ENCODE data around the gene TRIM54. TPM values are rescaled to one million over a fixed set of nuclear protein-coding genes. Genes with fewer than 3 reads are reported as not detected.
A peak's percentile ranks its signal among the peaks of the same experiment; 100 is the strongest.

Gene TRIM54
- total and polyA plus RNA-seq, 2 of the 8 experiments (the other 6 are each of a cell fraction or from before 2014, with no cell fraction given) = 3.9 to 5.8 TPM

DNA sequence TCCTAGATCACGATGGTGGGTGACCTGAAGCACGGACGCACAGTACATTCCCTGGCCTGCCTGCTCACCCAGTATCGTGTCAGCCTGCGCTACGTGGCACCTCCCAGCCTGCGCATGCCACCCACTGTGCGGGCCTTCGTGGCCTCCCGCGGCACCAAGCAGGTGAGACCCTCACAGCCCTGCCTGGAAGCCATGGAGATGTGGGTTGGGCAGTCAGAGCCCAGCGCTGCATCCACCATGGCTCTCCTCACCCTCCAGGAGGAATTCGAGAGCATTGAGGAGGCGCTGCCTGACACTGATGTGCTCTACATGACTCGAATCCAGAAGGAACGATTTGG, 39.6 kb upstream of the TRIM54 start:
- Histone ChIP-seq H3K18ac (ENCODE audit: extremely low read depth, low read length) (no peak overlapping the region), H2AFZ (ENCODE audit: low read length) (no peak overlapping the region), H2AK5ac (ENCODE audit: low read depth, low read length) (no peak overlapping the region), H2BK20ac (ENCODE audit: low read length) (no peak overlapping the region), H3K27ac (ENCODE audit: low read depth, low read length) (no peak overlapping the region), H3K27me3 (replicated peaks in 1 of 4; ENCODE audit: control insufficient read depth in 3 of 4, extremely low read depth in 1 of 4, insufficient read depth in 3 of 4, low read length in 3 of 4) (no peaks in the 10 kb centered on the region), H3K9ac (replicated peaks in 1 of 4; ENCODE audit: extremely low read depth in 1 of 4, low read depth in 3 of 4, low read length in 3 of 4) (no peak overlapping the region), H2BK15ac (ENCODE audit: low read length) (no peak overlapping the region), H3K4me3 (ENCODE audit: extremely low read depth in 1 of 4, insufficient read depth in 2 of 4, low read depth in 3 of 4, low read length in 4 of 4) (no peak overlapping the region), H2BK120ac (replicated peaks; ENCODE audit: low read depth, low read length) (no peak overlapping the region), H3K56ac (replicated peaks; ENCODE audit: insufficient read length, low read depth, low read length) (no peak overlapping the region), H4K5ac (ENCODE audit: insufficient read length, low read depth, low read length) (no peak overlapping the region), H3K79me1 (ENCODE audit: low read depth, low read length) (no peaks in the 10 kb centered on the region), H3K14ac (ENCODE audit: insufficient read length) (no peak overlapping the region), H4K8ac (ENCODE audit: extremely low read depth, insufficient read depth, low read length) (no peak overlapping the region), H3K9me3 (ENCODE audit: insufficient read depth in 2 of 2, low read depth in 1 of 2, low read length in 1 of 2) (no peaks in the 10 kb centered on the region), H2BK12ac (ENCODE audit: low read depth, low read length) (no peak overlapping the region), H3K23me2 (ENCODE audit: low read depth, low read length) (no peaks in the 10 kb centered on the region), H3K4me2 (ENCODE audit: insufficient read depth in 1 of 2, low read depth in 2 of 2, low read length in 2 of 2) (no peak overlapping the region), H3K4me1 (replicated peaks in 1 of 4; ENCODE audit: control insufficient read depth in 3 of 4, insufficient read depth in 4 of 4, low read length in 3 of 4) (no peaks in the 10 kb centered on the region), H2BK5ac (ENCODE audit: low read depth, low read length) (no peak overlapping the region), H3K23ac (ENCODE audit: insufficient read length) (no peak overlapping the region), H4K20me1 (replicated peaks in 1 of 2; ENCODE audit: control insufficient read depth in 1 of 2, insufficient read depth in 2 of 2, low read length in 2 of 2) (peaks cover 4 to 18% of the 10 kb centered on the region in 2 experiments), H3K79me2 (ENCODE audit: control insufficient read depth in 1 of 2, insufficient read depth in 2 of 2, low read length in 2 of 2) (no peaks in the 10 kb centered on the region), H4K91ac (replicated peaks; ENCODE audit: insufficient read length, low read length) (no peak overlapping the region), H3K4ac (replicated peaks; ENCODE audit: insufficient read length, low read depth, low read length) (no peak overlapping the region), H3K36me3 (ENCODE audit: control insufficient read depth in 2 of 4, insufficient read depth in 4 of 4, low read length in 3 of 4) (peaks cover 51 to 71% (median 69%) of the 10 kb centered on the region in 4 experiments)
- TF ChIP-seq TAF7 (optimal IDR thresholded peaks at IDR 0.05; ENCODE audit: borderline replicate concordance, low read depth, low read length) (no peak), POLR2AphosphoS5 (IDR thresholded peaks at IDR 0.05; ENCODE audit: low read depth, low read length) (0 out of 2 replicates have a peak, but pooled peaks have one; percentile 21)
- CTCF ChIA-PET (ENCODE audit: partially characterized antibody) = interaction anchor here (1.2 to 3.9 kb wide), 8 partner anchors 9 to 129 kb away, joined by 3 to 32 read pairs (median 8); partner anchors contain the start of gene TRIM54
- no peak for FAIRE-seq
- 99% methylated on average over 16 of the region's 16 CpGs; no CpG with 5 or more reads in 1 of the 2 experiments for WGBS, 2 experiments (ENCODE audit: extremely low coverage in 1 of 2, insufficient coverage in 1 of 2, insufficient read length in 1 of 2, insufficient replicate concordance in 2 of 2, low coverage in 1 of 2, low lambda C conversion rate in 2 of 2, missing lambda C conversion rate in 1 of 2)
- DNase-seq (ENCODE audit: low read depth in 1 of 2, low spot score in 2 of 2) = no peak
- POLR2A ChIA-PET (ENCODE audit: partially characterized antibody) = interaction anchor here (1.1 to 32.6 kb wide), 7 partner anchors 2 to 144 kb away, joined by 3 to 835 read pairs (median 4); partner anchors contain the start of gene CAD

Data from H1 (cell line).